HG02870 (cell line): ENCODE measurements around the gene SLC16A13.

Source experiments
- ATAC-seq: cut with Tn5 transposase; IDR thresholded peaks from one replicate; pipeline ENCODE4 v1.9.1; 2021; ENCODE audit warnings: mild to moderate bottlenecking, moderate library complexity; ENCODE audit not compliant: unreplicated experiment

The SLC16A13 gene

DNA sequence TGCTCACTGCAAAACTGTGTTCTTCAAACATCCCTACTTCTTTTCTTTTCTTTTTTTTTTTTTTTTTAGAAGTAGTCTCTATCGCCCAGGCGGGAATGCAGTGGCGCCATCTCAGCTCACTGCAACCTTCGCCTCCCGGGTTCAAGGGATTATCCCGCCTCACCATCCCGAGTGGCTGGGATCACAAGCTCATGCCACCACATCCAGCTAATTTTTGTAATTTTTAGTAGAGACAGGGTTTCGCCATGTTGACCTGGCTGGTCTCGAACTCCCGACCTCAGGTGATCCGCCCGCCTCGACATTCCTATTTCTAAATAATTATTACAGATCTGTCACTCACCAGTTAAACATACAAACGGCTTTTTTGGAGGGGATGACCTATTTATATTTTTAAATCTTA lies 24.4 kb upstream of the SLC16A13 start:
- no peak for ATAC-seq

DNA sequence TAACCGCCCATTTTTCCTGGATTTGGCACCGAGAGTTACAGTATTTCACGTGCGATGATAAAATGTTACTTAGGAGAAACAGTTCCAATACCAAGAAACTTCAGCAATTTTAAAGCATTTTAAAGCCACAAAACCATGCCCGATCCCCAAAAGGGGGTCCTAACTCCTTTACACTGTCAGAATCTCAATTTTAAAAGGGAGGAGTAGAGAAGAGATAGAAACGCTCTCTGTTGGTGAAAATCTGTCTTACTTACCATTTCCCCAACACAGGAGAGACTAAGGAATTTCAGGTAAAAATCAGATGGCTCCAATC lies 23.9 kb upstream of the SLC16A13 start:
- ATAC-seq = no peak

DNA sequence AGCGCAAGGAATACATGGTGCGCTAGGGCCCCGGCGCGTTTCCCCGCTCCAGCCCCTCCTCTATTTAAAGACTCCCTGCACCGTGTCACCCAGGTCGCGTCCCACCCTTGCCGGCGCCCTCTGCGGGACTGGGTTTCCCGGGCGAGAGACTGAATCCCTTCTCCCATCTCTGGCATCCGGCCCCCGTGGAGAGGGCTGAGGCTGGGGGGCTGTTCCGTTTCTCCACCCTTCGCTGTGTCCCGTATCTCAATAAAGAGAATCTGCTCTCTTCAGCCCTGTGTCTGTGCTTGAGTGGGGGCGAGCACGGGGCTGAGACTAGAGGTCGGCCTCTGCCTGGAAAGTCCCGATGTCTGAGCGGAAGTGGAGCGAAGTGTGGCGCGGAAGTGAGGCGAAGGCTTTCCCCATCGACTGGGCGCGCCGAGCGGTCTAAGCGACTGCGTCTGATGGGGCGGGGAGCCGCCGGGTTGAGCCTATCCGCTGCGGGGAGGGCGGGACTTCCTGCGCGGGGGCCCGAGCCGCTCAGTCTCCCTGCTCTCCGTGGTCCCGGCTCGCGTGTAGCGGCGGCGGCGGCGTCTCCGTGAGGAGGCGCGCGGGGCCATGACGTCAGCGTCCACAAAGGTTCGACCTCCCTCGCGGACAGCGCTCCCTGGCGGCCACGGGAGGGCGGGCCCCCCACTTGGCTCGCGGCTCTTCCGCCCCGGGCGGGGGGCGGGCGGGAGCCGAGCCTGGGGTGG lies 21.4 kb upstream of the SLC16A13 start:
- peak; percentile 77 for ATAC-seq

DNA sequence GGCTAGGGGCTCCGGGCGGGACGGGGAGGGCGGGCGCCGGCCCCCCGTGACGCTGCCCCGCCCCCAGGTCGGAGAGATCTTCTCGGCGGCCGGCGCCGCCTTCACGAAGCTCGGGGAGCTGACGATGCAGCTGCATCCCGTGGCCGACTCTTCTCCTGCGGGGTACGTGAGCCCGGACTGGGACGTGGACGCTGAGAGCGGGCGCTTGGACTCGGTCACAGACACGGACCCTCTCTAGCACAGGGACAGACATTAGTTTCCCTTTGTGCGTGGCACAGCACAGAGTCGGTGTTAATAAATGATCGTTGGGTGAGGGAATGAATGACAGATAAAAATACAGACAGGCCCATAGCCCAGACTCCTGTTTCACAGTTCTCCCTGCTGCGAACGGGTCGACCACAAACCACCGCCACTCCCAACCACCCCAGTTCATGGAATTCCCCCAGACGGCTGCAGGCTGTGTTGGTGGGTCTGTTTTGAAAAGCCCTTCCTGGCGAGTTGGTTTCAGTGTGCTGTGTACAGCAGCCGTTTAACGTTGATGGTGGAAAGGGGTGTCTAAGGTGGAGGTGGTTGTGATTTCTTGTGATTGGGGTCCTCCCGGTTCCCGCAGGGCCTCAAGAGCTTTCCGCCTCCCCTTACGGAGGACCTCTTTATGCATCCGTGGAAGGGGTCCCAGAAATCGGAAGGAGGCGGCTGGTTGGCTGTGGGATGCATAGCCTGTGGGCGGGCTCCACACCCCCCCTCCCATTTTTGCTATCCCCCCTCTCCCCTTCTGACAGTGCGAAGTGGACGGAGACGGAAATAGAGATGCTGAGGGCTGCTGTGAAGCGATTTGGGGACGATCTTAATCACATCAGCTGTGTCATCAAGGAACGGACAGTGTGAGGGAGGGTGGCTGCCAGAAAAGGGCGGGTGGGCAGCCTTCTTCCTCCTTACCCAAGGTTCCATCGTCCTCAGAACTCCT lies 20.5 kb upstream of the SLC16A13 start:
- peak; percentile 7 for ATAC-seq

DNA sequence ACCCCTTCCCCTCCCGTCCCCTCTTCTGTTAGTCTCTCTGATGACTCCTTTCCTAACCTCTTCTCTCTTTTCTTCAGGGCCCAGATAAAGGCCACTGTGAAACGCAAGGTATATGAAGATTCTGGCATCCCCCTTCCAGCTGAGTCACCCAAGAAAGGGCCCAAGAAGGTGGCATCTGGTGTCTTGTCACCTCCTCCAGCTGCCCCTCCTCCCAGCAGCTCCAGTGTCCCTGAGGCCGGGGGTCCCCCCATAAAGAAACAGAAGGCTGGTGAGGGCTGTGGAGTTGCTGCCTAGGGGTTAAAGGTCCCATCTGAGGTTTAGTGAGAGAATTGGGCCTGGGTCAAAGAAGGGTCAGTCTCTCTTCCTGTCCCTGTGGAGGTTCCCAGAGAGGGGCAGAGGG lies 19.4 kb upstream of the SLC16A13 start:
- no peak for ATAC-seq

DNA sequence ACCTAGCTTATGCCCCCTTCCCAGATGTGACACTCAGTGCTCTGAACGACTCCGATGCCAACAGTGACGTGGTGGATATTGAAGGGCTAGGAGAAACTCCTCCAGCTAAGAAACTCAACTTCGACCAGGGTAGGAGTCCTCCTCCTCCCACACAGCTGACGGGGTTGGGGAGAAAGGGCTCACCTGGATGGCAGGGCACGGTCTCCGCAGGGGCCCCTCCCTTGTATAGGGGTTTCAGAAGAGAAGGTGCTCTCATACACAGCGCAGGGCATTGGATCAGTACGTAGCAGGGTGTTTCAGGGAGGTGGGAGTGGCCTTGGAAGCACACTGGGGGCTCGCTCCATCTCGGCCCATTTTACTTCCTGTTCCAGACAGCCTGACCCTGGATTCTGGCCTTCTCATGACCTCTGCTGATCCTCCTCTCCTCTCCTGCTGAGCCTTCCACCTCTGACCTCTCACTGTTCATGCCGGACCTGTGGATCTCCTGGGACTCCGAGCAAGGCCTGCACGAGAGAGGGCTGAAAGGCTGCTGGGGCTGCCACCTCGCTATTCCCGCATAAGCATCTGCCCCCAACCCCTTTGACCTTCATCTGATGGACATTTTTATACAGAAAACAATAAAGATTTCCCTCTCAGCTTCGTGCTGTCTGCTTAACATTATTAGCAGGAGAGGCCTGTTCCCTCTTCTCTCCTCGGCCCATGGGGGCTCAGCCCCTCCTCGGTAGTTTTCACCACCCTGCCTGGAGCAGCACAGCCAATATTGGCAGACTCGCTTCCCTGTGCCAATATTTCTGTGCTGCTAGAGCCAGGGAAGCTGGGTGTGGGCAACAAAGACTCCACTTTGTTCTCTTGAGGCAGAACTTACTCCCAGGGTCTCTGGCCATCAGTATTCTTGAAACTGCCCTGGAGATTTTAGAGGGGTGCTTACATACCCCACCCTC lies 18.7 kb upstream of the SLC16A13 start:
- no peak for ATAC-seq

DNA sequence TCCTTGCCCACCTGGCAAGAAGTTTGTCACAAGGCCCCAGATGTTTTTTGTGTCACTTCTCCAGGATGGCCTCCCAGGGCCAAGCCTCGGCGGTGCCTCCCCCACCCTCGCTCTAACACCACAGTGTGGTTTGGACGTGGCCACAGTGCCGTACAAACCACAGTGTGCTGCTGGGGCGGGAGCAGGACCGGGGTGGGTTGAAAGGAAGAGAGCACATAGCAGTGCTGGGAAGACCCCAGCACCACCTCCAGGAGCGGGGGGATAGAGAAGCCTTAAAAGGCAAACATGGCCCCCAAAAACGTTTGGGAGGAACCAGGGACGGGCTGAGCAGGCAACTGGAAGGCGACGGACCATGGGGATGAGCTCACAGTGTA lies 18.0 kb upstream of the SLC16A13 start:
- ATAC-seq = no peak

DNA sequence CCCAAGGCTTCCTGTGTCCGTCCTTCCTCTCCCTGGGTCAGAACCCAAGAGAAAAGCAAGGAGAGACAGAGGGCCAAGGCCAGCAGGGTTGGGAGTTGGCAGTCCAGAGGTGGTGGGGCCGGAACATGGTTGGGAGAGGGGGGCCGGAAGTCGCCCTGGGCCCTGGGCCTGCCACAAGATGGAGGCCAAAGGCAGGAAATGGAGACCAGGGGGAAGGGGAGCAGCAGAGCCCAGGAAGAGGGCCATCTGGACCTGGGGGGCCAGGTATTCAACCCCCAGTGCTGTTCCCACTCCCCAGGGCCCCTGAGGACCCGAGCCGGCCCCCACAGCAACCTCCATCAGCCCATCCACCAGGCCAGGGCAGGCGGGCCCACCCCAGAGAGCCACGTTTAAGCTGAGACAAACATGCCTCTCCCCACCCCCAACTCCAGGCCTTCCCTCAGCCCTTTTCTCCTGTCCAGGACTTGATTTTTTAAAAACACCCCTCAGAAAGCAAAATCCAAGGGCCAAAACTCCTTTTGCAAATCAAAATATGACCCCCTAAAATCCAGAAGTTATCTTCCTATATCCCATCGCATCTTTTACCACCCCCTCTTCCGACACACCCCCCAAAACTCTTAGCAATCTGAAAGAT lies 17.4 kb upstream of the SLC16A13 start:
- ATAC-seq = no peak

DNA sequence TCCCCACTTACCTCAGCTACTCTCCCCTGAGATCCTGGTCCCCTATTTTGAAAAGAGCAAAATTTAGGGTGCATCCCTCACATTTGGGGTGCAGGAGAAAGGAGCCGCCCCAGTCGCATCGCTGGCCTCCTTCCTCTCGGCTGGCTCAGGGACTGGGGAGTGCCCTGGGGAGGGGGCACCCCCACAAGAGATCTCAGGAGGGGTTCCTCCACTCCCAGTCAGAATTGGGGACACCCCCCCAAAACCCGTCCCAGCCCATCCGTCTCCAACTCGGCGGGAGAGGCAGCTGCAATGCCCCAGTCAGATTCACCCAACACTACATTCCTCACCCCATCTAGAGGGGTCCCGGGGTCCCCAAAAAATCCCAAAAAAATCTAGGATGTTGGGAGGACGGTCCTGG lies 16.4 kb upstream of the SLC16A13 start:
- ATAC-seq = no peak

DNA sequence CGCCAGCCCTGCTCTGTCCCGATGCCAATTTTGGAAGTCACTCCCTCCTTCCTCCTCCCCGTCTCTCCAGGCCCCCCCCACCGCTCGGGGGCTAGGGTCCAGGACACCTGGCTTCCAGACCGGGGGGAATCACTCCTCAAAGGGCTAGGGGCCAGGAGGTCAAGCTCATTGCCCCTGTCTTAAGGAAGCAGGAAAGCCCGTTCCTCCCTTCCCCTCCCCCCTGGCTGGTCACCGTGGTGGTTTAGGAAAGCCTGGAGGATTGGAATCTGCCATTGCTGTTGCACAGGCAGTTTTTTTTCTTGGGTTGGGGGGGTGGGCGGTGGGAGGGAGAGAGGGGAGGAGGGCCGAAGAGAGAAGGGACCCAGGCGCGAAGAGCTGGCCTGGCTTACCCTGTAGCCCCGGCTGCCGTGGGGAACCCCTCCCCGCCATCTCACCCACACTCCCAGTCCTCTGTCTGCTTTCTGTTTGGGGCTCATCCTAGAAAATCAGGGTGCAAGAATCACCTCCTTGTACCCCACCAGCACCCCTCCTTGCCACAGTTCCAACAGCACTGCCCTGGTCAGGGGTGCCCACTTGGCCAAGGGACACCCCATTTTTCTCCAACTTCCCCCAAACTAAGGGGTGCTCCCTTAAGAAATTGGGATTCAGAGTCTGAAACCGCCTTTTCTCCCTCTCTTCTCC lies 15.8 kb upstream of the SLC16A13 start:
- no peak for ATAC-seq

DNA sequence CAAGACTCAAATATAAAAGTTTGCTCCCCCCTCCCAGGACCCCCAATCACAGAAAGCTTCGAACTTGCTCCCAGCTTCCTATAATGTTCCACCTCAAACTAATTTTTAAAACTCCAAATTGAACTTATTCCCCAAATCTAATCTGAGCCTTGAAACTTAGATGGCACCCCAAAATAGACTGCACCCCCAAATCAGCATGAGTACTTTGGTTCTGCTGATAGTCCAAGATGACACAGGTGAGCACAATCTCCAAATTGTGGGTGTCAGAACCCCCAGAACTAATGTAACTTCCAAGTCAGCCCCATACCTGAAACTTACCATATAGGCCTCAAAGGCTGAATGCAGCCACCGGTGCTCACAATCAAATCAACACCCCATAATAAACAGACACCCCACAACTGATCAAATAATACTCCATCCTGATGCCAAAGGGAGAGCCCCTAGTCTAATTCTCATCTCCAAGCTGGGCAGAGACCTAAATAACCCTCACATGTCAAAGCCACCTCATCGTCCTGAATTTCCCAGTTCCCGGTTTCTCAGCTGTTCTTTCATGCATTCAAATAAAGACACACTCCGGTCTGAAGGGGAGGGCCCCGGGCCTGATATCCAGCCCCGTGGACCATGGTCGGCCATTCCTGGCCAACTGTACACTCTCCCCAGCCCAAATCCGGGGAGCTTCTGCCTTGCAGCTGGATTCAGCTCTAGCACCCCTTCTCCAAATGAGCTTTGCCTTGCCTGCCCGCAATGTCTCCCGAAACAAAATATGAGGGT lies 14.7 kb upstream of the SLC16A13 start:
- no peak for ATAC-seq

DNA sequence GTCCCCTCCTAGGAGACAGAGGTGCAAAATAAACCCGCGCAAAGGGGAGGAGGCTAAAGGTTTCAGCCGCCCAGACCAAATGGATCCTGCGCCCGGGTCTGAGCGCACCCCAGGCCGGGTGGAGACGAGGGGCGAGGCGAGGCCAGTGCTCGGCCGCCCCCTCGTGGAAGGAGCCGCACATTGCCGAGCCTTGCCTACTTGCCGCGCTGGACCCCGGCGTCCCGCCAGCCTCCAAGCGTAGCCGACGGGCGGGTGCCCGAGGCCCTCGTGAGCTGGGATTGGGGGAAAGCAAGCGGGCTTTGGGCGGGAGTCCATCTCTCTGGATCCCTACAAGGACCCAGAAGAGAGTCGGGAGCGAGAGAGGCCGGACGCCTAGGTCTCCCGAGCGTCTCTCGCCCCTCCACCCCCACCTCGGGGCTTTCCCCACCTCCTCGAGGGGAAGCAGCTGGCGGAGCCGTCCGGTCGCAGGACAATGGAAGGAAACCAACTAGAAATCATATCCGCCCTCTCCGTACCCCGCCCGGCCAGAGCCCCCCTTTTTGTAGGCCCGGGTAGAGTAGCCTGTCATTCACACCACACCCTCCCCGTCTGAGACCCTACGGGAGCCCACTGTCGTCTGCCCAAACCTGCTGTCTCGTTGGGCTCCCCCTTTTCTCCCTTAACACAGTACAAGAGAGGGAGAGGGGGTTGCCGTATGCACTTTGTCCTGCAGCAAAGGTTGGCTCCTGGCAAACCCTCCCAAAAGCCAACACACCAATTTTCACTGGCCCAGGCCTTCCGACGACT lies 13.6 kb upstream of the SLC16A13 start:
- peak; percentile 67 for ATAC-seq

DNA sequence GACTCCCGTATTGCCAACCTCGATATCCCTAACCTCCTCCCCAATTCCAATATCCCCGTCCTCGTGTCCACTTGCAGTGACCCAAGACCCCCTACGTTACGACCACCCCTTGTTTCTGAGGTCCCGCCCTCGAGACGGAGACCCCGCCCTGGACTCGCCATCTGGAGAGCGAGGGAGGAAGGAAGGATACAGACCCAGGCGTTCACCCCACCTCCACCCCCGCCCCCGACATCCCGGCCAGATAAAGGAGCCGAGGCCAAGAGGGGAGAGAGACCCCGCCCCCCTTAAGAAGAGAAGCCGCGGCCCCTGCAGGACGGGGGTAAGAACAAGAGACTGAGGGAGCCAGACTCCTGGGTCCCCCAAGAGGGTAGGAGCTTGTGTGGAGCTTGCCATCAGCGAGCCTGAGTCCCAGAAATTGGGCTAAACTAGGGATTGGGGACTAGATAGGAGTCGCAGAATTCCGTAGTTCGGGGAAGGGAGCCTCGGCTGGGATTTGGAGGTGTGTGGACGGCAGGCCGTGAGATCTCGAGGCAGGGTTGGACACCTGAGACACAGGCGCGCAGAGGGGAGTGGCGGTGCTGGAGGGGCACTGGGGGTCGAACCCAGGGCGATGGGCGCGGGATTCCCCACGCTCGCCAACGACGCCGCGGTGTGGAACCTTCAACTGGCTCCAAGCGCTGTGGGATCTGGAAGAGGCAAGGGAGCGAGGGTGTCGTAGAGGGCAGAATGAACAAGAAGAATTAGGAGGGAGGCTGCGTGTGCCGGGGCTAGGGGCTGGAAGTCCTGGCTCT lies 12.8 kb upstream of the SLC16A13 start, which contains the start of gene BCL6B:
BCL6B (plus strand) TSS at position 270 of the 791 bp plus-strand sequence. CDS start 622 bp downstream, outside the sequence.
- ATAC-seq = no peak

DNA sequence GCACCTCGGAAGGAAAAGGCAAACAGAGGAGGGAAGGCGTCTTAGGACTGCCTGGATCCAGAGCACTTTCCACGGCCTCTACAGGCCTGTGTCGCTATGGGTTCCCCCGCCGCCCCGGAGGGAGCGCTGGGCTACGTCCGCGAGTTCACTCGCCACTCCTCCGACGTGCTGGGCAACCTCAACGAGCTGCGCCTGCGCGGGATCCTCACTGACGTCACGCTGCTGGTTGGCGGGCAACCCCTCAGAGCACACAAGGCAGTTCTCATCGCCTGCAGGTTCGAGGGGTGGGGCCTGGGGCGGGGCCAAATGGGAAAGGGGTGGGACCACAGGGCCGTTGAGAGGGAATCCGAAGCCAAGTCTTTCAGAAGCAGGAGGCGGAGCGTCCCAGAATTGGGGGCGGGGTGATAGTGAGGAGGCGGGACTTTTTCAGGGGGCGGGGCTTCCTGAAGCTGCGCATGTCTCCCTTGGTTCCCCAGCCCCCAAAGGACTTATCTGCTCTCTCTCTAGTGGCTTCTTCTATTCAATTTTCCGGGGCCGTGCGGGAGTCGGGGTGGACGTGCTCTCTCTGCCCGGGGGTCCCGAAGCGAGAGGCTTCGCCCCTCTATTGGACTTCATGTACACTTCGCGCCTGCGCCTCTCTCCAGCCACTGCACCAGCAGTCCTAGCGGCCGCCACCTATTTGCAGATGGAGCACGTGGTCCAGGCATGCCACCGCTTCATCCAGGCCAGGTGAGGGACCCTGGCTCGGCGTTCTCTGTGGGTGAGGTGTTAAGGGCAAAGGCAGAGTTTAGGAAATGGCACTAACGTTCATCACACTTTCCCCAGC lies 12.0 kb upstream of the SLC16A13 start:
- ATAC-seq = no peak

DNA sequence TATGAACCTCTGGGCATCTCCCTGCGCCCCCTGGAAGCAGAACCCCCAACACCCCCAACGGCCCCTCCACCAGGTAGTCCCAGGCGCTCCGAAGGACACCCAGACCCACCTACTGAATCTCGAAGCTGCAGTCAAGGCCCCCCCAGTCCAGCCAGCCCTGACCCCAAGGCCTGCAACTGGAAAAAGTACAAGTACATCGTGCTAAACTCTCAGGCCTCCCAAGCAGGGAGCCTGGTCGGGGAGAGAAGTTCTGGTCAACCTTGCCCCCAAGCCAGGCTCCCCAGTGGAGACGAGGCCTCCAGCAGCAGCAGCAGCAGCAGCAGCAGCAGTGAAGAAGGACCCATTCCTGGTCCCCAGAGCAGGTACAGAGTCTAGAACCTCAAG lies 11.4 kb upstream of the SLC16A13 start:
- ATAC-seq = no peak

DNA sequence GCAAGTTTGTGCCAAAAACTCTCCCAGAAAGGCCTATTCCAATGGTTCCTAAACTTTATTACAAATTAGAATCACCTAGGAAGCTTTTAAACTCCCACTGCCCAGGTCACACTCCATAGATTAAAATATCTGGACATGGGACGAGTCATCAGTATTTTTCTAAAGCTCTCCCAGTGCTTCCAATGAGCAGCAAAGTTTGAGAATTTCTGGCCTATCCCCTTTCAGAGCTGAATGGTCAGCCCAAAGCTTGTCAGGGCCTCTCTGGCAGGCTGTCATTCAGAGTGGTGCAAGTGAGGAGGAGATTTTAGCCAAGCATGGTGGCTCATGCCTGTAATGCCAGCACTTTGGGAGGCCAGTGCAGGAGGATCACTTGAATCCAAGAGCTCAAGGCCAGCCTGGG lies 10.6 kb upstream of the SLC16A13 start:
- ATAC-seq = no peak
